HepG2 (cell line): ENCODE data around the gene PIK3CD. TPM values are rescaled to one million over a fixed set of nuclear protein-coding genes. Genes with fewer than 3 reads are reported as not detected.
A peak's percentile ranks its signal among the peaks of the same experiment; 100 is the strongest.

Source experiments
- ELF3 ChIP-seq: IDR thresholded peaks from 2 replicates; pipeline ENCODE4 v1.6.1; 2016; ENCODE audit warnings: missing genetic modification reagents, missing compliant biosample characterization
- FOXJ3 ChIP-seq: sonication (generic); formaldehyde crosslinking; IDR thresholded peaks from 2 replicates; pipeline ENCODE4 v1.4.0; 2020; ENCODE audit warnings: missing genetic modification reagents, mild to moderate bottlenecking, borderline replicate concordance
- PRMT3 ChIP-seq: sonication (generic); formaldehyde crosslinking; IDR thresholded peaks from 2 replicates; pipeline ENCODE4 v1.8.1; 2022; ENCODE audit warnings: low read depth, mild to moderate bottlenecking, moderate library complexity, missing genetic modification reagents, borderline replicate concordance
- SIX1 ChIP-seq: sonication (generic); formaldehyde crosslinking; IDR thresholded peaks from 2 replicates; pipeline ENCODE4 v1.4.0; 2020; ENCODE audit warnings: missing genetic modification reagents, borderline replicate concordance
- SOX6 ChIP-seq, 2 experiments: fragments of 450-650 bp in 1 of 2; sonication (generic) in 1 of 2; formaldehyde crosslinking in 1 of 2; IDR thresholded peaks; 2 replicates each; pipeline versions ENCODE4 v1.4.0 to v1.6.1; 2017 to 2020; ENCODE audit warnings: antibody characterized with exemption in 1 of 2, mild to moderate bottlenecking in 1 of 2, missing genetic modification reagents in 1 of 2
- SRF ChIP-seq: IDR thresholded peaks from 2 replicates; pipeline ENCODE4 v1.6.1; 2011; ENCODE audit warnings: mild to moderate bottlenecking, low read depth, low read length, moderate library complexity
- YEATS4 ChIP-seq: sonication (generic); formaldehyde crosslinking; IDR thresholded peaks from 2 replicates; pipeline ENCODE4 v1.4.0; 2020; ENCODE audit warnings: missing genetic modification reagents, borderline replicate concordance
- ZNF17 ChIP-seq: sonication (generic); formaldehyde crosslinking; IDR thresholded peaks from 2 replicates; pipeline ENCODE4 v1.5.0; 2020; ENCODE audit warnings: mild to moderate bottlenecking, missing genetic modification reagents
- ZNF331 ChIP-seq: sonication (generic); formaldehyde crosslinking; IDR thresholded peaks from 2 replicates; pipeline ENCODE4 v1.4.0; 2020; ENCODE audit warnings: missing genetic modification reagents
- ZNF367 ChIP-seq: sonication (generic); formaldehyde crosslinking; IDR thresholded peaks from 2 replicates; pipeline ENCODE4 v1.4.0; 2020; ENCODE audit warnings: missing genetic modification reagents, borderline replicate concordance
- polyA plus RNA-seq, 8 experiments: library from polyadenylated mRNA; depleted of rRNA in 3 of 8; stranded (reverse) in 7 of 8; unstranded in 1 of 8; fragments of >200 nt; fragmentation: Illumina TruSeq in 4 of 8; extraction: Trizol in 4 of 8; gene quantifications; 2 replicates each; pipeline versions ENCODE4 v1.2.1 to v1.2.3, GENCODE V29; 2011 to 2016; ENCODE audit warnings: low read depth in 4 of 8, missing spikeins in 1 of 8, mixed read lengths in 1 of 8; ENCODE audit not compliant: insufficient read depth in 1 of 8
- total RNA-seq, 5 experiments: library from RNA; depleted of rRNA; stranded (reverse); fragments of >200 nt; fragmentation: Illumina TruSeq; extraction: Trizol; gene quantifications; 2 replicates each; pipeline ENCODE4 v1.2.3, GENCODE V29; 2016; ENCODE audit warnings: low read depth in 1 of 5
- TF ChIP-seq, protein P1 (sequence below): IDR thresholded peaks from 2 replicates; pipeline ENCODE4 v1.6.1; 2016; ENCODE audit warnings: low read depth
- TF ChIP-seq, protein P2 (sequence below): IDR thresholded peaks from 2 replicates; pipeline ENCODE4 v1.6.1; 2016; ENCODE audit warnings: missing compliant biosample characterization, missing genetic modification reagents, borderline replicate concordance
- TF ChIP-seq, protein P3 (sequence below): sonication (generic); formaldehyde crosslinking; IDR thresholded peaks from 2 replicates; pipeline ENCODE4 v1.4.0; 2020; ENCODE audit warnings: missing genetic modification reagents
- TF ChIP-seq, protein P4 (sequence below): sonication (generic); formaldehyde crosslinking; IDR thresholded peaks from 2 replicates; pipeline ENCODE4 v1.4.0; 2020; ENCODE audit warnings: mild to moderate bottlenecking, missing genetic modification reagents, borderline replicate concordance
- TF ChIP-seq, protein P5 (sequence below): sonication (generic); formaldehyde crosslinking; conservative IDR thresholded peaks from 2 replicates; pipeline ENCODE4 v1.4.0; 2020; ENCODE audit warnings: missing genetic modification reagents
- TF ChIP-seq, protein P6 (sequence below): sonication (generic); formaldehyde crosslinking; IDR thresholded peaks from 2 replicates; pipeline ENCODE4 v1.4.0; 2020; ENCODE audit warnings: mild to moderate bottlenecking, missing genetic modification reagents

PIK3CD gene
- total and polyA plus RNA-seq, 2 of the 13 experiments (the other 11 are each of a cell fraction or from before 2014, with no cell fraction given), result 7.1 to 10.0 TPM

DNA sequence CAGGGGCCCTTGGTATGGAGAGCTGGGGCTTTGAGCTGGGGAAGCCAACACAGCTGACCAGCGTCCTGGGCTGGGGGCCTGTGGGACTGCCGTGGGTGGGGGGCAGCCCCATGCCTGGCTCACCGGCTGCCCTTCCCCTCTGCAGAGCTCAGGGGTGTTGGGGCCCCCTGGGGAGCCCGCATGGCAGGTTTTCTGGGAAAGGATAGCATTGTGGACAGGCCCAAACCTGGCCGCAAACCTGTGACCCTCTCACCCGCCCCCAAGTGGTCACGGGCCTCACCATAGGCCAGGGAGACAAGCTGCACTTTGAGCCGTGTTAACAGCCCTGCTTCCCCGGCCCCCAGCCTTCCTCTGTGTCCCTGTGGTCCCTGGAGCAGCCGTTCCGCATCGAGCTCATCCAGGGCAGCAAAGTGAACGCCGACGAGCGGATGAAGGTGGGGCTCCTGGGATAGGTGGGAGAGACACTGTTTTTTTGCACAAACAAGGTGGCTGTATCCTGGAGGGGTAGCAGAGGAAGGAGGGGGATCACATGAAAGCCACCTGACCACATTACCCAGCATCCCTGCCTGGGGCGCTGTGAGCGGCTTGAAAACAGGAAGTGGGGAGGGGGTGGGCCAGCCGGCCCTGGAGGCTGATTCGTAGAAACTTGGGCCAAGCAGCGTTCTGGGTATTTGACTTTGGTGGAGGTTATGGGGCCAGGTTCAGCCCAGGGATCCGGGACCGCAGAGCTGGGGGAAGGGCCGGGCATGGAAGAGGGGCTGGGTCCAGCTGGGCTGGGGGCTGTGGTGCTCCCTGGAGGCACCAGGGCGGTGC lies 65.9 kb downstream of the PIK3CD start (continued):
- TF ChIP-seq, protein P1, sequence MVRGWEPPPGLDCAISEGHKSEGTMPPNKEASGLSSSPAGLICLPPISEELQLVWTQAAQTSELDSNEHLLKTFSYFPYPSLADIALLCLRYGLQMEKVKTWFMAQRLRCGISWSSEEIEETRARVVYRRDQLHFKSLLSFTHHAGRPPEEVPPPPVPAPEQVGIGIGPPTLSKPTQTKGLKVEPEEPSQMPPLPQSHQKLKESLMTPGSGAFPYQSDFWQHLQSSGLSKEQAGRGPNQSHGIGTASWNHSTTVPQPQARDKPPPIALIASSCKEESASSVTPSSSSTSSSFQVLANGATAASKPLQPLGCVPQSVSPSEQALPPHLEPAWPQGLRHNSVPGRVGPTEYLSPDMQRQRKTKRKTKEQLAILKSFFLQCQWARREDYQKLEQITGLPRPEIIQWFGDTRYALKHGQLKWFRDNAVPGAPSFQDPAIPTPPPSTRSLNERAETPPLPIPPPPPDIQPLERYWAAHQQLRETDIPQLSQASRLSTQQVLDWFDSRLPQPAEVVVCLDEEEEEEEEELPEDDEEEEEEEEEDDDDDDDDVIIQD (CRISPR knock-in tag), result peak; percentile 28
- TF ChIP-seq SIX1 (CRISPR knock-in tag) (peak; percentile 46; the same call in 1 of the 2 replicates), ZNF17 (CRISPR knock-in tag) (no peak), FOXJ3 (CRISPR knock-in tag) (peak; percentile 63; the same call in 1 of the 2 replicates), ZNF331 (peak; percentile 46; the same call in 1 of the 2 replicates), ELF3 (CRISPR knock-in tag) (peak; percentile 85), SOX6 (IDR thresholded peaks at IDR 0.05) (no peak), SOX6 (CRISPR knock-in tag; IDR thresholded peaks at IDR 0.05) (peak; percentile 77), PRMT3 (CRISPR knock-in tag) (no peak; the same call in 1 of the 2 replicates), YEATS4 (peak; percentile 67; the same call in 1 of the 2 replicates), ZNF367 (CRISPR knock-in tag) (no peak), SRF (no peak)
- TF ChIP-seq, protein P2, sequence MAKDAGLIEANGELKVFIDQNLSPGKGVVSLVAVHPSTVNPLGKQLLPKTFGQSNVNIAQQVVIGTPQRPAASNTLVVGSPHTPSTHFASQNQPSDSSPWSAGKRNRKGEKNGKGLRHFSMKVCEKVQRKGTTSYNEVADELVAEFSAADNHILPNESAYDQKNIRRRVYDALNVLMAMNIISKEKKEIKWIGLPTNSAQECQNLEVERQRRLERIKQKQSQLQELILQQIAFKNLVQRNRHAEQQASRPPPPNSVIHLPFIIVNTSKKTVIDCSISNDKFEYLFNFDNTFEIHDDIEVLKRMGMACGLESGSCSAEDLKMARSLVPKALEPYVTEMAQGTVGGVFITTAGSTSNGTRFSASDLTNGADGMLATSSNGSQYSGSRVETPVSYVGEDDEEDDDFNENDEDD (CRISPR knock-in tag), result no peak; the same call in 1 of the 2 replicates
- TF ChIP-seq, protein P3, sequence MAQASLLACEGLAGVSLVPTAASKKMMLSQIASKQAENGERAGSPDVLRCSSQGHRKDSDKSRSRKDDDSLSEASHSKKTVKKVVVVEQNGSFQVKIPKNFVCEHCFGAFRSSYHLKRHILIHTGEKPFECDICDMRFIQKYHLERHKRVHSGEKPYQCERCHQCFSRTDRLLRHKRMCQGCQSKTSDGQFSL (CRISPR knock-in tag), result peak; percentile 78
- TF ChIP-seq, protein P4, sequence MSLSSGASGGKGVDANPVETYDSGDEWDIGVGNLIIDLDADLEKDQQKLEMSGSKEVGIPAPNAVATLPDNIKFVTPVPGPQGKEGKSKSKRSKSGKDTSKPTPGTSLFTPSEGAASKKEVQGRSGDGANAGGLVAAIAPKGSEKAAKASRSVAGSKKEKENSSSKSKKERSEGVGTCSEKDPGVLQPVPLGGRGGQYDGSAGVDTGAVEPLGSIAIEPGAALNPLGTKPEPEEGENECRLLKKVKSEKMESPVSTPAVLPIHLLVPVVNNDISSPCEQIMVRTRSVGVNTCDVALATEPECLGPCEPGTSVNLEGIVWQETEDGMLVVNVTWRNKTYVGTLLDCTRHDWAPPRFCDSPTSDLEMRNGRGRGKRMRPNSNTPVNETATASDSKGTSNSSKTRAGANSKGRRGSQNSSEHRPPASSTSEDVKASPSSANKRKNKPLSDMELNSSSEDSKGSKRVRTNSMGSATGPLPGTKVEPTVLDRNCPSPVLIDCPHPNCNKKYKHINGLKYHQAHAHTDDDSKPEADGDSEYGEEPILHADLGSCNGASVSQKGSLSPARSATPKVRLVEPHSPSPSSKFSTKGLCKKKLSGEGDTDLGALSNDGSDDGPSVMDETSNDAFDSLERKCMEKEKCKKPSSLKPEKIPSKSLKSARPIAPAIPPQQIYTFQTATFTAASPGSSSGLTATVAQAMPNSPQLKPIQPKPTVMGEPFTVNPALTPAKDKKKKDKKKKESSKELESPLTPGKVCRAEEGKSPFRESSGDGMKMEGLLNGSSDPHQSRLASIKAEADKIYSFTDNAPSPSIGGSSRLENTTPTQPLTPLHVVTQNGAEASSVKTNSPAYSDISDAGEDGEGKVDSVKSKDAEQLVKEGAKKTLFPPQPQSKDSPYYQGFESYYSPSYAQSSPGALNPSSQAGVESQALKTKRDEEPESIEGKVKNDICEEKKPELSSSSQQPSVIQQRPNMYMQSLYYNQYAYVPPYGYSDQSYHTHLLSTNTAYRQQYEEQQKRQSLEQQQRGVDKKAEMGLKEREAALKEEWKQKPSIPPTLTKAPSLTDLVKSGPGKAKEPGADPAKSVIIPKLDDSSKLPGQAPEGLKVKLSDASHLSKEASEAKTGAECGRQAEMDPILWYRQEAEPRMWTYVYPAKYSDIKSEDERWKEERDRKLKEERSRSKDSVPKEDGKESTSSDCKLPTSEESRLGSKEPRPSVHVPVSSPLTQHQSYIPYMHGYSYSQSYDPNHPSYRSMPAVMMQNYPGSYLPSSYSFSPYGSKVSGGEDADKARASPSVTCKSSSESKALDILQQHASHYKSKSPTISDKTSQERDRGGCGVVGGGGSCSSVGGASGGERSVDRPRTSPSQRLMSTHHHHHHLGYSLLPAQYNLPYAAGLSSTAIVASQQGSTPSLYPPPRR (CRISPR knock-in tag), result peak; percentile 34; the same call in 1 of the 2 replicates
- TF ChIP-seq, protein P5, sequence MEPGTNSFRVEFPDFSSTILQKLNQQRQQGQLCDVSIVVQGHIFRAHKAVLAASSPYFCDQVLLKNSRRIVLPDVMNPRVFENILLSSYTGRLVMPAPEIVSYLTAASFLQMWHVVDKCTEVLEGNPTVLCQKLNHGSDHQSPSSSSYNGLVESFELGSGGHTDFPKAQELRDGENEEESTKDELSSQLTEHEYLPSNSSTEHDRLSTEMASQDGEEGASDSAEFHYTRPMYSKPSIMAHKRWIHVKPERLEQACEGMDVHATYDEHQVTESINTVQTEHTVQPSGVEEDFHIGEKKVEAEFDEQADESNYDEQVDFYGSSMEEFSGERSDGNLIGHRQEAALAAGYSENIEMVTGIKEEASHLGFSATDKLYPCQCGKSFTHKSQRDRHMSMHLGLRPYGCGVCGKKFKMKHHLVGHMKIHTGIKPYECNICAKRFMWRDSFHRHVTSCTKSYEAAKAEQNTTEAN, result no peak
- TF ChIP-seq, protein P6, sequence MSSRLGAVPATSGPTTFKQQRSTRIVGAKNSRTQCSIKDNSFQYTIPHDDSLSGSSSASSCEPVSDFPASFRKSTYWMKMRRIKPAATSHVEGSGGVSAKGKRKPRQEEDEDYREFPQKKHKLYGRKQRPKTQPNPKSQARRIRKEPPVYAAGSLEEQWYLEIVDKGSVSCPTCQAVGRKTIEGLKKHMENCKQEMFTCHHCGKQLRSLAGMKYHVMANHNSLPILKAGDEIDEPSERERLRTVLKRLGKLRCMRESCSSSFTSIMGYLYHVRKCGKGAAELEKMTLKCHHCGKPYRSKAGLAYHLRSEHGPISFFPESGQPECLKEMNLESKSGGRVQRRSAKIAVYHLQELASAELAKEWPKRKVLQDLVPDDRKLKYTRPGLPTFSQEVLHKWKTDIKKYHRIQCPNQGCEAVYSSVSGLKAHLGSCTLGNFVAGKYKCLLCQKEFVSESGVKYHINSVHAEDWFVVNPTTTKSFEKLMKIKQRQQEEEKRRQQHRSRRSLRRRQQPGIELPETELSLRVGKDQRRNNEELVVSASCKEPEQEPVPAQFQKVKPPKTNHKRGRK, result no peak
